Stimulated activated naive CD4-positive, alpha-beta T cell (primary cell): Measurements from ENCODE around the gene GPANK1.
"Not testable (repeated sequence)": the region's sequence is repeated elsewhere in the genome, so short reads cannot be mapped to it uniquely, and the experiment has no call there.

Source experiments
- DNase-seq, 6 experiments: peaks; one replicate each; lab custom pipeline; 2025; lab: John Stamatoyannopoulos, UW

The GPANK1 gene

DNA sequence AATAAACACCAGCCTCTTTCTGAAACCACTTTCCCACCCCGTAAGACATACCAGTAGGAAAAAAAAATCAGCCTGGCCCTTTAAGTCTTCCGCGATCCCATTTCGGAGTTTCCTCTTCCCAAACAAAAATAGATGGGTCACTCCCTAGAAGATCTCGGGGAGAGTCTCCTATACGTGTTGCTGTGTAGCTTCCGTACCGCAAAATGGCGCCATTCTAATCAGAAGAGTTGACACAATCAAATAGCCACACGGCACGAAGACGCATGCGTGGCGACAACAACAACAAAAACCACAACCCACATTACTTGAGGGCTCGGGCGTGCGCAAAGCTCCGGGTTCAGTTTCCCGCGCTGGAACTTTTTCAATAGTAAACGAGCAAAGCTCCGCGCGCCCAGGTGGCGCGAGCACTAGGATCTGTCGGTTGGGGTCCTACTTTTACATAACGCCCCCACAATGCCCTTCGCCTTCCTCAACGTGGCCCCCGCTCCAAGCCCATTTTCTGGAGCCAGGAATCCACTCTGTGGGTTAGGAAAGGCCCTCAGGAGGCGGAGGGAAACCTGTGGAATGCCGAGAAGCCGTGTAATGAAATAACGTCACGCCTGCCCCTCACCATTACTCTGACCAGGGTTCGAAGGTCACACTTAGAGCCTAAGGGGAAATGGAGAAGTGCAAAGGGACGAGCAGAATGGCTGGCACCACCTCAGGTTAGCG lies at the start of gene GPANK1:
GPANK1 (minus strand) TSS at position 208 of the 711 bp plus-strand sequence. CDS start 519 bp downstream, outside the sequence.
- peak; percentile 81 to 92 (median 86) for DNase-seq

DNA sequence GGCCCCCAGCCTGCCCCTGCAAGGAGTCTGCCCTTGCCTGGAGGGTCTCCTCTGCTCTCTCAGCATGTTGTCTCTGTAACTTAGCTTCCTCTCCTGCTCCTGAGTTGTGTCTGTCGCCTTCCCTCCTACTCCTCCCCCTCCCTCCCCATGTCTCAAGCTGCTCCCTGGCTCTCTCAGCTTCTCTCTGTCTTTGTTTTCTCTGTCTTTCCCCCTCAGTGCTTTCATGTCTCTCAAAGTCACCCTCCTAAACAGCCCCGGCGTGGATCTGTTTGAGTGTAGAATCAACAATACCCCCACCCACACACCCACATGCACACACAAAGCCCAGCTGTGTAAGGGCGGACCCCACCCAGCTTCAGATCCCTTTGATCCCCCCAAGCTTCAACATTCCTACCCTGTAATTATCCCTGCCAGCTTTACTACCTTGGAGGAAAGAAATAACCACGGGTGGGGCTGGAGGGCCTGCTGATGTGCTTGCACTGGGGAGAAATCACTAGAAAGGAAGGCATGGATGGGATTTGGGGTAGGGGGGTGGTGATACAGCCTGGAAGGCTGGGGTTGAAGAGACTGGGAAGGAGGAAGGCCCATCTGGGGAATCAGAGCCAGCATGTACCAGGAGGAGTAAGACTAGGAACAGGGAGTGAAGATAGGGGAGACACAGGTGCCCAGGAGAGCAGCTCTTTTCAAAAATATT lies 49.3 kb upstream of the GPANK1 start:
- DNase-seq, result no peak

GRCh38 chr6:31713465-31713864 lies 48.7 kb upstream of the GPANK1 start:
- DNase-seq, result no peak

DNA sequence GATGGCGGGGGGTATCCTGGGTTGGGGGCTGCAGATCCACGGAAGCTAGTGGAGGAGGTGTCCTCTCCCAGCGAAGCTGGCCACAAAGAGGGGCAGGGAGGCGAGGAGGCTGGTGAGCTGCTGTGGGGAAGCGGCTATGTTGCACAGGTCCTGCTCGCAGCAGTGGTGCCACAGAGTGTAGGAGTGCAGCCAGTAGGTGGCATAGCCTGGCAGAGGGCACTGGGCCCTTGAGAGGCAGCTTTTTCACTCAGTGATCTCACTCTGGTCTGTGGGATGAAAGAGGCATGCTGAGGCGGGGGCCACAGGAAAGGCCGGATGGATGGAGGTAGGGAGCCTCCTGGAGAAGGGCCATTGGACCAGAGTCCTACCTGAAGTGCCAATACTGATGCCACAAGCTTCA lies 47.5 kb upstream of the GPANK1 start:
- DNase-seq, result peak in 2 of 6 experiments; percentile 12 to 17

DNA sequence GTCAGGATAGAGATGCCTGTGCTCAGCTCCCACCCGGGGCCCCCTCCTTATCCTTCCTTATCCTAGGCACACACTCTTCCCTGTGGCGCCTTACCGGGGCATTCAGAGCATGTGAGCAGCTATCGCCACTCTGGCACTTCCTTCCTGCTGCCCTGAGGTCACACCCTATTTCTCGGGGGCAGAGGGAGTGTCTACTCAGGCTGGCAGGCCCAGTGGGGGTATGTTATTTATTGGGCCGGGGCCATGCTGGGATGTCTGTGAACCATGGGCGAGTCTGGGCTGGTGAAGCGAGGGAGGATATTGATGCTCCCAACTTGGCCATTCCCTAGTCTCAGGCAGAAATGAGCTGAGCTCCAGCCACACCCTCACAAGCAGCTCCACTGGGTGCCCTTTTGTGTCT lies 46.4 kb upstream of the GPANK1 start:
- DNase-seq, result no peak

DNA sequence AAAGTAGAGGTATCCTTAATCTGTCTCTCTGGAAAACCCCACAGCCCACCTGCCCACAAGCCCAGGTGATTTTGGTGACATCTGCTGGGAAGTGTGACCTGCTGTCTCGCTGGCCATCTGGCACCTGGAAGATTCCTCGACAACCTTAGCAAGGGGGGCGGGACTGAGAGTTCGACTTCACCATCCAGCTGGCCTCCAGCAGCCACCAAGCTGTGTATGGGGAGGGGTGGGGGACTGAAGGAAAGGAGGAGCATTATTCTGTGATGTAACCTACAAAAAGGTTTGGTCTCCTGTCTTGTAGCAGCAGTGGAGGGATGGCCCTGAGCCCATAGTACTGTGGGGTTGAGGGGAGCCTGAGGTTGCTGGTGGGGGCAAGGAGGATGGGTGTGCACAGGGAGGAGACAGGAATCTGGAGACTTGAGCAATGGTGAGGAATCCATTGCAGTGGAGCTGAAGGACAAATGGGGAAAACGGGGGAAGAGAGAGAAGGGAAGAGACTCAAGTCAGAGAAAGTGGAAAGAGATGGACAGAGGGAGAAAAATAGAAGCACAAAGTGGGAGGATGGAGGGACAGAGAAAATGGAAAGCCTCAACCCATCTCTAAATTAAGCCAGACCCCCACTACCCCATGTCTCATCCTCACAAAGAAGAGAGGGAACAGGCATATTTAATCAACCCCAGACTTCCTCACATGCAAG lies 45.9 kb upstream of the GPANK1 start:
- no peak for DNase-seq

DNA sequence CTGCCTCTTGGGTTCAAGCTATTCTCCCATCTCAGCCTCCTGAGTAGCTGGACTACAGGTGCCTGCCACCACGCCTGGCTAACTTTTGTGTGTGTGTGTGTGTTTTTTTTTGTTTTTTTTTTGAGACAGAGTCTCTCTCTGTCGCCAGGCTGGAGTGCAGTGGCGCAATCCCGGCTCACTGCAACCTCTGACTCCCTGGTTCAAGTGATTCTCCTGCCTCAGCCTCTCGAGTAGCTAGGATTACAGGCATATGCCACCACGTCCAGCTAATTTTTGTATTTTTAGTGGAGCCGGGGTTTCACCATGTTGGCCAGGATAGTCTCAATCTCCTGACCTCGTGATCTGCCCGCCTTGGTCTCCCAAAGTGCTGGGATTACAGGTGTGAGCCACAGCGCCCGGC lies 44.4 kb upstream of the GPANK1 start:
- DNase-seq, result not testable (repeated sequence)

DNA sequence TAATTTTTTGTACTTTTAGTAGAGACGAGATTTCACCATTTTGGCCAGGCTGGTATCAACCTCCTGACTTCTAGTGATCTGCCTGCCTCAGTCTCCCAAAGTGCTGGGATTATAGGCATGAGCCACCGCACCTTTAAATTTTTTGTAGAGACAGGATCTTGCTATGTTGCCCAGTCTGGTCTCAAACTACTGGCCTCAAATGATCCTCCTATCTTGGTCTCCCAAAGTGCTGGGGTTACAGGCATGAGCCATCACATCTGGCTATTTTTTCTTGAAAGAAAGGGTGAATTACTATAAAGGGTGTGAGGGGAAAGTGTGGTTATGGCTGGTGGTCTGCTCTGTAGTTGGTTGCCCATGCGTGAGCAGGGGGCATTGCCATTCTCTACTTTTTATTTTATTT lies 43.4 kb upstream of the GPANK1 start:
- no peak for DNase-seq

GRCh38 chr6:31707701-31708100 lies 42.9 kb upstream of the GPANK1 start:
- DNase-seq, result no peak

- no peak for DNase-seq
Observed at GRCh38 chr6:31706599-31706998, 41.8 kb upstream of the GPANK1 start, which contains the start of gene LY6G6F. TSS of gene LY6G6F (plus strand) at chr6:31706866. CDS start at chr6:31706907, 41 bp downstream.

DNA sequence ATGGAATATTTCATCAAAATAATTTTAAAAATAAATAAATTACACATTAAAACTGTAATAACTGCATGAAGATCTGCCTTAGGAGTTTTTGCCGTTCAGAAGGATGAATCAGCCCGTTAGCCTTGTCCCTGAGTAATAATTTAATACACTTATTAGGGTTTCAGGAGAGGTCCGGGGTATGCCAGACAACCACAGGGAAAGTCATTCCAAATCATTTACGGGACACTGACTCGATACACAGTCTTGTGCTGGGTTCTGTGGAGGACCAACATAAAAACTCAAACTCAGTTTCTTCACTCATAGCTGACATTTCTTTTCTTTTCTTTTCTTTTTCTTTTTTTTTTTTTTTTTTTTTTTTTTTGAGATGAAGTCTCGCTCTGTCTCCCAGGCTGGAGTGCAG lies 41.1 kb upstream of the GPANK1 start:
- DNase-seq, result no peak

DNA sequence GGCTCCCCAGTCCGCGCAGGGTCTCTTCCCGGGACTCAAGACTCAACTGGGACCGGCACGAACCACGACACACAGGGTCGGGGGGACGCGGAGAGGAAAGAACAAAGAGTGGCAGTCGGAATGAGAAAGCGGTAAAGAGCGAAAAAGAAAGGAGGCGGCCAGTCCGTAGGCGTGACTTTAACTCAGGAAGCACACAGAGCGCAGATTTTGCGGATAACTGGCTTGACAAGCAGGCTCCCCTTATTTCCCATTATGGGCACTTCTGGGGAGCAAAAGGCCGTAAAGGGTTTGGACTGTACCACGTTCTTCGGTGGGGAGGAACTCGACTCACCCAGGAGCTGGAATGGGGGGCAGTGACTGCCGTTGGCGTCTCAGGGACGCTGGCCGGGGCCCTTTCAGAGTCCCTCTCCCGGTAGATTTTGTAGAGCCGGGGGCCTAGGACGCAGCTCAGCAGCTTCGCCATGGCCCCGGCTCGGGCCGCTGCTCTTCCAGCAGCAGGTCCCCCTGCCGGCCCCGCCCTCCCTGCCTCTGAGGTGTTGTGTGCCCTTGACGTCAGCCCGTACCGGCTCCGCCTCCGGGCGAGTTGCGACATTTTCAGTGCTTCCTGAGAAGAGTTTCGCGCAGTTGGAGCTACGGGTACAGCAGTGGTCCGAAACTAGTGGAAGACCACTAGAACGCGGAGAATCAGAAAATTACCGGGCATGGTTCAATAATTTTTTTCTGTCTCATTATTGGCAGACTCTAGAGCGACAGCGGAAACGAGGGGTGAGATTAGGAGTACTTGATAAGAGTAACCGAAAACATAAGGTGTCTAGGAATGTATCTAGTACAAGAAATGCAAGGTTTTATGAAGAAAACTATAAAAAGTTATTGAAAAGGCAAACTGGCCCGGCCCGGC lies 38.3 kb upstream of the GPANK1 start, which contains the start of gene ABHD16A:
ABHD16A (minus strand) TSS at position 506 of the 898 bp plus-strand sequence; CDS start at position 463, 43 bp downstream.
- peak; percentile 88 to 96 (median 94) for DNase-seq

DNA sequence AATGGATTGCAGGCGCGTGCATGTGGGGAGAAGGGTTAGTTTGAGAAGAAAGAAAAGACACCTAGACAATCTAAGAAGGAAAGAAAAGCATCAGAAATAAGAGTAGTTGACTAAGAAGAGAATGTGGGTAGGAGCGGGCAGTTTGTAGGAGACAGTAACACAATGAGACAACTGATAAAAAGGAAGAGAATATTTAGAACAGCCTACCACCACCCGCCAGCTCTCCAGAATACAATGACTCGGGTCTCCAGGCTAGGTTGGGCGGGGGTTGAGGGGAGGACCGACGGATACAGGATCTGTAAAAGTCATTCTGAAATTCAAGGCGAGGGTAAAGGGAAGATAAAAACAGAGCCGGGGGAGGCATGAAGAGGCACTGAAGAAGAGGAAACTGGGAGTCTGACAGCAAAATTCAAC lies 37.6 kb upstream of the GPANK1 start:
- DNase-seq, result no peak

- no peak for DNase-seq
Observed at GRCh38 chr6:31701666-31702404, 37.0 kb upstream of the GPANK1 start.

DNA sequence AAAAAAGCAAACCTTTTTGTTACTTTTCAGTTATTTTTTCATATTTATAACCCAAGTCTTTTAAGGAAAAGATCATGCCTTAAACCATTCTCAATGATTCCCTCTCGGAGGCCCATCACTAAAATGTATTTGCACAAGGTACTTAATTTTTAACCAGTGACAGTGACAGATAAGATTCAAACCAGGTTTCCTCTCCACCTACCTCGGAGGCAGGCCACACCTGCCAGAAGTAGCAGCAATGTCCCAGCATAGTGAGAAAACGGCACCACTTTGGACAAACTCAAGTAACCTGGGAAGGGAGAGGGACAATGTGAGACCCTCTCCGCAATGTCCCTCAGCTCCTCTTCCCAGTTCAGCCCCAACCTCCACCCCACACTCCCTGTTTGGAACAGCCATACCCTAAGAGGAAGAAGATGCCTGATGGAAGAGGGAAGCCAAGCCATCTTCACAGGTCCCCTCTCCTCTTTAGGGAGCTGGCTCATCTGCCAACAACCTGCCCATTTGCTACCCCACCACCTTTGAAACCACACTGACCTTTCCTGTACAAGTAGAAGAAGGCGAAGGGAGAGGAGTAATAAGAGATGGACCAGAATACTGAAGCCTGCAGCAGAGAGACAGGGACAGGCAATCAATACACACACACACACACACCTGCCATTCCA lies 36.1 kb upstream of the GPANK1 start:
- DNase-seq, result no peak

DNA sequence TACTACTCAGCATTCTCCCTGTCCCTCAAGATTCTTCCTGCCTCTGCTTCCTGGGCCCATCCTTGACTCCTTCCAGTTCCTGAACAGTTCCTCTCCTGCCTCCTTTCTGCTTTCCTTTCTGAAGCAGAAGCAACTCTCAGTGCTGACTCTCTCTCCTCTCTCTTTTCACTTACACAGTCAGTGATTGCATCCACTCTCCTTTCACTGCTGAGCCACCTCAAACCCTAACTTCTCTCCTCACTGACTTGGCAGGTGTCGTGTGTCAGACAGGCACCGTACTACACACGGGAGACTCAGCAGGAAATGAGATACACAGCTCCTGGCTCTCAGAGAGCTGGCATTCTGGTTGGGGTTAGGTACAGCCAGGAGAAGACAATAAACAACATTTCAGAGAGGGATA lies 32.8 kb upstream of the GPANK1 start:
- no peak for DNase-seq

- no peak for DNase-seq
Observed at GRCh38 chr6:31693535-31693934, 28.7 kb upstream of the GPANK1 start.

DNA sequence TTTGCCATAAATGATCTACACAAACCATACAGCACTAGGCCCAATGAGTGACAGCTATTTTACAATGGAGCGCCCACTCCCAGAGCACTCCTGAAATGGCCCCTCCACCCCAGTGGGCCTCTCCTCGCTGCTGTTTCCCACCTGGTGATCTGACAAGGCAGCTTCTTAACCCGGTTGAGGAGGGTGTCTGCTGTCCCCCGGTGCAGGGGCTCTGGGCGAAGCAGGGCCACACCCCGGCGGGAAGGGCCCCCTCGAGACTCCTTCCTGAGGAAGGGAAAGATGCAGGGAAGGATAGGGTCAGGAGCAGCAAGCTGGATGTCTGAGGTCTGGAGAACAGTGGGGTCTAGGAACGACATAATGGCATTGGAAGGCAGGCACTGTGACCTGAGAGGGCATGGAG lies 28.1 kb upstream of the GPANK1 start:
- DNase-seq, result no peak

DNA sequence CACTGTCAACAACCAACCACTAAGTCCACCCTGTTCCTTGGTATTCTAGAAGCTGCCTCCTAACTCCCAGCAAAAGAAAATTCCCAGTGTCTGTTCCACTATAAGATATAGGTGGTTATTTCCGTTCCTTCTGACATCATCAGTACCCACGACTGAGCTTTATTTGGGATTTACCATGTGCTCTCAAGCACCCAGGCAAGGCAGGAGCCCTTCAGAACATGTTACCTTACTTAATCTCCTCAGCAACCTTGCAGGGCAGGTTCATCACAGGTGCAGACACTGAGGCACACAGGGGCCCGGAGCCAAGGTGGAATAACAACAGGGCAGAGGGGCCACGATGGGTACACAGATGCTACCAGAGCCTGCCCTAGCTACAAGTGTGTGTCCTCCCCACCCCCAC lies 27.6 kb upstream of the GPANK1 start:
- DNase-seq, result no peak

- DNase-seq, result no peak
Observed at GRCh38 chr6:31691564-31692108, 26.8 kb upstream of the GPANK1 start.
